IMR-90 (cell line): ENCODE data around the gene ZGRF1. TPM values are rescaled to one million over a fixed set of nuclear protein-coding genes. Genes with fewer than 3 reads are reported as not detected.

Experiments used
- ATAC-seq: fragments of 200-7000 bp; cut with Tn5 transposase; 2 replicates; pipeline ENCODE4 v1.9.1; 2020; ENCODE audit warnings: low read depth, mild to moderate bottlenecking, moderate library complexity
- BruUV-seq: library from RNA; stranded (reverse); fragments of 400-500 nt; replicated peaks from 2 replicates; lab custom pipeline; 2021; lab: Mats Ljungman, UMichigan
- CTCF ChIA-PET: fragments of 300-600 bp; formaldehyde crosslinking; extraction: SDS; loops from one replicate; lab custom pipeline; 2021; ENCODE audit warnings: antibody characterized with exemption; lab: Yijun Ruan, JAX
- POLR2A ChIA-PET: fragments of 300-600 bp; sonication (Branson Sonifier 250); formaldehyde crosslinking; loops from one replicate; lab custom pipeline; 2022; ENCODE audit warnings: antibody characterized with exemption; ENCODE audit not compliant: unreplicated experiment; lab: Charles Lee
- DNase-seq: peaks from one replicate; pipeline ENCODE4 v3.0.0; 2013
- H2AFZ ChIP-seq: replicated peaks from 2 replicates; pipeline ENCODE3; 2013; ENCODE audit warnings: low read length, mild to moderate bottlenecking; ENCODE audit not compliant: poor library complexity
- H2AK5ac ChIP-seq: 2 replicates; pipeline ENCODE4 v1.6.1; 2013; ENCODE audit warnings: low read depth, low read length, inconsistent platforms
- H2AK9ac ChIP-seq: replicated peaks from 2 replicates; pipeline ENCODE3; 2013; ENCODE audit warnings: mild to moderate bottlenecking, low read depth, low read length, moderate library complexity; ENCODE audit not compliant: poor library complexity
- H2BK120ac ChIP-seq: 2 replicates; pipeline ENCODE4 v1.6.1; 2013; ENCODE audit warnings: low read depth, low read length, inconsistent platforms
- H2BK15ac ChIP-seq: 3 replicates; pipeline ENCODE4 v1.6.1; 2013; ENCODE audit warnings: low read depth, low read length, inconsistent platforms
- H2BK20ac ChIP-seq: 2 replicates; pipeline ENCODE4 v1.6.1; 2013; ENCODE audit warnings: low read depth, mild to moderate bottlenecking, inconsistent platforms, low read length, moderate library complexity
- H2BK5ac ChIP-seq: 2 replicates; pipeline ENCODE4 v1.6.1; 2013; ENCODE audit warnings: mild to moderate bottlenecking, low read depth, low read length, inconsistent platforms; ENCODE audit not compliant: poor library complexity, severe bottlenecking
- H3K14ac ChIP-seq: replicated peaks from 2 replicates; pipeline ENCODE4 v1.6.1; 2013; ENCODE audit warnings: low read depth, low read length, inconsistent platforms
- H3K18ac ChIP-seq: 2 replicates; pipeline ENCODE4 v1.6.1; 2013; ENCODE audit warnings: low read depth, low read length, control low read depth
- H3K23ac ChIP-seq: 2 replicates; pipeline ENCODE4 v1.6.1; 2013; ENCODE audit warnings: low read depth, low read length, inconsistent platforms
- H3K27ac ChIP-seq: 2 replicates; pipeline ENCODE4 v1.5.1; 2013; ENCODE audit warnings: mild to moderate bottlenecking, control low read depth, low read length; ENCODE audit not compliant: insufficient read depth
- H3K27me3 ChIP-seq: 2 replicates; pipeline ENCODE4 v1.6.1; 2013; ENCODE audit warnings: low read length; ENCODE audit not compliant: control insufficient read depth, insufficient read depth
- H3K36me3 ChIP-seq: 2 replicates; pipeline ENCODE4 v1.6.1; 2013; ENCODE audit warnings: low read length, mixed read lengths; ENCODE audit not compliant: control insufficient read depth, insufficient read depth
- H3K4ac ChIP-seq: 2 replicates; pipeline ENCODE4 v1.6.1; 2013; ENCODE audit warnings: low read depth, low read length, inconsistent platforms
- H3K4me1 ChIP-seq: 2 replicates; pipeline ENCODE4 v1.6.1; 2013; ENCODE audit warnings: low read length, mixed read lengths; ENCODE audit not compliant: control insufficient read depth, insufficient read depth
- H3K4me2 ChIP-seq: 2 replicates; pipeline ENCODE4 v1.6.1; 2013; ENCODE audit warnings: low read depth, mild to moderate bottlenecking, control low read depth, low read length, moderate library complexity
- H3K4me3 ChIP-seq: 2 replicates; pipeline ENCODE4 v1.5.1; 2013; ENCODE audit warnings: low read depth, mild to moderate bottlenecking, control low read depth, low read length, moderate library complexity; ENCODE audit not compliant: insufficient read depth
- H3K56ac ChIP-seq: 2 replicates; pipeline ENCODE4 v1.6.1; 2013; ENCODE audit warnings: low read length, inconsistent platforms; ENCODE audit not compliant: insufficient read depth; ENCODE audit errors: extremely low read depth
- H3K79me1 ChIP-seq, 2 experiments: 2 replicates each; pipeline ENCODE4 v1.6.1; 2013; ENCODE audit warnings: low read length in 2 of 2, inconsistent platforms in 1 of 2, low read depth in 1 of 2
- H3K9ac ChIP-seq: 2 replicates; pipeline ENCODE4 v1.6.1; 2013; ENCODE audit warnings: low read depth, low read length, control low read depth
- H3K9me1 ChIP-seq: 2 replicates; pipeline ENCODE4 v1.6.1; 2013; ENCODE audit warnings: low read length, inconsistent platforms; ENCODE audit not compliant: insufficient read depth
- H3K9me3 ChIP-seq: 2 replicates; pipeline ENCODE4 v1.6.1; 2013; ENCODE audit warnings: low read length; ENCODE audit not compliant: control insufficient read depth, insufficient read depth
- H4K20me1 ChIP-seq: 2 replicates; pipeline ENCODE4 v1.6.1; 2013; ENCODE audit warnings: low read length, inconsistent platforms; ENCODE audit not compliant: insufficient read depth
- H4K5ac ChIP-seq: 2 replicates; pipeline ENCODE4 v1.6.1; 2013; ENCODE audit warnings: mild to moderate bottlenecking, low read depth, low read length, control low read depth
- H4K8ac ChIP-seq, 2 experiments: 2 replicates each; pipeline ENCODE4 v1.6.1; 2013; ENCODE audit warnings: low read depth in 2 of 2, low read length in 2 of 2, control low read depth in 1 of 2, inconsistent platforms in 1 of 2
- H4K91ac ChIP-seq: 2 replicates; pipeline ENCODE4 v1.6.1; 2013; ENCODE audit warnings: low read depth, low read length, inconsistent platforms; ENCODE audit not compliant: insufficient read depth
- CEBPB ChIP-seq: IDR thresholded peaks from 2 replicates; pipeline ENCODE4 v1.6.1; 2012; ENCODE audit warnings: low read depth, low read length, improper control_type of control experiment
- MAFK ChIP-seq: IDR thresholded peaks from 2 replicates; pipeline ENCODE4 v1.6.1; 2012; ENCODE audit warnings: low read depth, low read length, improper control_type of control experiment
- MAZ ChIP-seq: IDR thresholded peaks from 2 replicates; pipeline ENCODE4 v1.6.1; 2012; ENCODE audit warnings: low read depth, mild to moderate bottlenecking, low read length, improper control_type of control experiment, moderate library complexity, borderline replicate concordance
- MXI1 ChIP-seq: IDR thresholded peaks from 2 replicates; pipeline ENCODE4 v1.6.1; 2012; ENCODE audit warnings: low read depth, mild to moderate bottlenecking, low read length, moderate library complexity, borderline replicate concordance
- NFE2L2 ChIP-seq: fragments of 150-350 bp; IDR thresholded peaks from 2 replicates; pipeline ENCODE4 v1.6.1; 2016; ENCODE audit warnings: low read depth, mild to moderate bottlenecking, low read length
- POLR2A ChIP-seq: IDR thresholded peaks from 2 replicates; pipeline ENCODE4 v1.6.1; 2012; ENCODE audit warnings: mild to moderate bottlenecking, low read depth, low read length
- RAD21 ChIP-seq: IDR thresholded peaks from 2 replicates; pipeline ENCODE4 v1.6.1; 2012; ENCODE audit warnings: low read length, improper control_type of control experiment
- RCOR1 ChIP-seq: IDR thresholded peaks from 2 replicates; pipeline ENCODE4 v1.6.1; 2012; ENCODE audit warnings: mild to moderate bottlenecking, low read length, improper control_type of control experiment; ENCODE audit not compliant: insufficient replicate concordance
- RFX5 ChIP-seq: IDR thresholded peaks from 2 replicates; pipeline ENCODE4 v1.8.0; 2012; ENCODE audit warnings: low read depth, mild to moderate bottlenecking, low read length, moderate library complexity
- SMC3 ChIP-seq: fragments of 150-350 bp; IDR thresholded peaks from 2 replicates; pipeline ENCODE4 v1.6.1; 2016; ENCODE audit warnings: low read depth, mild to moderate bottlenecking, antibody characterized with exemption, low read length, moderate library complexity
- WGBS, 2 experiments: methylation state at CpG; one replicate each; pipeline versions ENCODE4 v1.1.5 to v1.1.7; 2013; ENCODE audit warnings: missing lambda C conversion rate in 2 of 2; ENCODE audit not compliant: insufficient read length in 1 of 2; ENCODE audit errors: extremely low coverage in 2 of 2; 5-methylcytosine and 5-hydroxymethylcytosine counted together
- dilution Hi-C: fragments of 300-500 bp; cut with HindIII; formaldehyde crosslinking; loops from one replicate; pipeline ENCODE4 v1.14.3; 2018; ENCODE audit warnings: low sequenced_read_pairs; ENCODE audit not compliant: unreplicated experiment
- in situ Hi-C: fragments of 300-500 bp; cut with MboI; formaldehyde crosslinking; loops from 3 replicates; pipeline ENCODE4 v1.14.3; 2019; ENCODE audit warnings: low sequenced_read_pairs, inconsistent platforms, mixed read lengths
- intact Hi-C: fragments of 100-400 bp; cut with micrococcal nuclease; formaldehyde crosslinking; loops from 2 replicates; pipeline ENCODE4 v1.10.0; 2022
- polyA plus RNA-seq, 3 experiments: library from polyadenylated mRNA; depleted of rRNA; stranded (reverse); fragments of >200 nt; gene quantifications; 2 replicates each; pipeline ENCODE4 v1.2.3, GENCODE V29; 2012; ENCODE audit warnings: low replicate concordance in 1 of 3
- total RNA-seq: library from RNA; depleted of rRNA; stranded (reverse); fragments of >200 nt; gene quantifications from 2 replicates; pipeline ENCODE4 v1.2.3, GENCODE V29; 2012
- TF ChIP-seq, protein P1 (sequence below): fragments of 150-350 bp; IDR thresholded peaks from 2 replicates; pipeline ENCODE4 v1.6.1; 2017; ENCODE audit warnings: mild to moderate bottlenecking, antibody characterized with exemption, low read length, low read depth
- TF ChIP-seq, protein P2 (sequence below): conservative IDR thresholded peaks from 2 replicates; pipeline ENCODE4 v1.5.1; 2012; ENCODE audit warnings: mild to moderate bottlenecking, low read depth, low read length, improper control_type of control experiment
- TF ChIP-seq, protein P3 (sequence below): fragments of 150-350 bp; IDR thresholded peaks from 2 replicates; pipeline ENCODE4 v1.6.1; 2016; ENCODE audit warnings: low read depth, mild to moderate bottlenecking, low read length, moderate library complexity, borderline replicate concordance

The ZGRF1 gene
- total and polyA plus RNA-seq, 2 of the 4 experiments (the other 2 are of a cell fraction) = 2.8 to 5.6 TPM

DNA sequence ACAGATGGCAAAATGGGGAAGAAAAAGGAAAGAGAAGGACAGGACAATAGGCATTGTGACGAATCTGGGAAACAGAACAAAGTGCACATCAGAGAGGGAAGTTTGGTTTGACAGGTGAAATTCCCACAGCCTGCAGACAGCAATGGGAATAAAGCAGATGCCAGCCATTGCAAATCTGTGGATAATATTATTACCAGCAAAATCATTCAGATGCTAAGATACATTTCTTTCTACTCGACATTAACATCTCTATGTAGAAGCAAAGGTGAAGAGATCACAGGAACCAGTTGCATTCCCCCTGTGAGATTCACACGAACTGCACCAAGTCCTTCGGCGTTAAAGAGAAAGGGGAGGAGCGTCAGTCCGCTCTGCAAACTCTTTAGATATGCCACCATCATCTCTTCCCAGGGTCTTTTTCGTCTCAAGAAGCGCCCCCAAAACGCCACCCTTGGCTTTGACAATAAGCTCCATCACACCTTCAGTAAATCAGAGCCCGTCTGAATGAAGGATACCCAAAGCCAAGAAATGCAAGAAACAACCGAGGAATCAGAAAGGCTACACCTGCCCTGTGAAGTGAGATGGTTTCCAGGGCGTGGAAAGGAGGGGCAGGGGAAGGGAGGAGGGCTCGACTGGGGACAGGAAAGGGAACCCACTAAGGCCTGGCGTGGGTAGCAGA is 122.6 kb downstream of the ZGRF1 start:
- no peak overlapping the region for H3K18ac ChIP-seq
- ATAC-seq = no peak
- H2BK120ac ChIP-seq = no peak overlapping the region
- H3K36me3 ChIP-seq = no peaks in the 10 kb centered on the region
- no peak overlapping the region for H3K27ac ChIP-seq
- no peak overlapping the region for H2BK20ac ChIP-seq
- H3K4me3 ChIP-seq = no peak overlapping the region
- in situ Hi-C loops = no loop called here
- CTCF ChIA-PET = no interaction called here
- dilution Hi-C loops = no loop called here
- no peak overlapping the region for H2BK5ac ChIP-seq
- H2AK9ac ChIP-seq = peak overlapping the region; percentile 46
- H2AK5ac ChIP-seq = no peak overlapping the region
- no peak overlapping the region for H3K23ac ChIP-seq
- TF ChIP-seq MAFK (no peak), RAD21 (no peak), CEBPB (no peak), MXI1 (no peak), SMC3 (no peak), MAZ (no peak), RCOR1 (no peak), POLR2A (no peak), RFX5 (no peak), NFE2L2 (no peak)
- TF ChIP-seq, protein P1, sequence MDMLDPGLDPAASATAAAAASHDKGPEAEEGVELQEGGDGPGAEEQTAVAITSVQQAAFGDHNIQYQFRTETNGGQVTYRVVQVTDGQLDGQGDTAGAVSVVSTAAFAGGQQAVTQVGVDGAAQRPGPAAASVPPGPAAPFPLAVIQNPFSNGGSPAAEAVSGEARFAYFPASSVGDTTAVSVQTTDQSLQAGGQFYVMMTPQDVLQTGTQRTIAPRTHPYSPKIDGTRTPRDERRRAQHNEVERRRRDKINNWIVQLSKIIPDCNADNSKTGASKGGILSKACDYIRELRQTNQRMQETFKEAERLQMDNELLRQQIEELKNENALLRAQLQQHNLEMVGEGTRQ = no peak
- TF ChIP-seq, protein P2, sequence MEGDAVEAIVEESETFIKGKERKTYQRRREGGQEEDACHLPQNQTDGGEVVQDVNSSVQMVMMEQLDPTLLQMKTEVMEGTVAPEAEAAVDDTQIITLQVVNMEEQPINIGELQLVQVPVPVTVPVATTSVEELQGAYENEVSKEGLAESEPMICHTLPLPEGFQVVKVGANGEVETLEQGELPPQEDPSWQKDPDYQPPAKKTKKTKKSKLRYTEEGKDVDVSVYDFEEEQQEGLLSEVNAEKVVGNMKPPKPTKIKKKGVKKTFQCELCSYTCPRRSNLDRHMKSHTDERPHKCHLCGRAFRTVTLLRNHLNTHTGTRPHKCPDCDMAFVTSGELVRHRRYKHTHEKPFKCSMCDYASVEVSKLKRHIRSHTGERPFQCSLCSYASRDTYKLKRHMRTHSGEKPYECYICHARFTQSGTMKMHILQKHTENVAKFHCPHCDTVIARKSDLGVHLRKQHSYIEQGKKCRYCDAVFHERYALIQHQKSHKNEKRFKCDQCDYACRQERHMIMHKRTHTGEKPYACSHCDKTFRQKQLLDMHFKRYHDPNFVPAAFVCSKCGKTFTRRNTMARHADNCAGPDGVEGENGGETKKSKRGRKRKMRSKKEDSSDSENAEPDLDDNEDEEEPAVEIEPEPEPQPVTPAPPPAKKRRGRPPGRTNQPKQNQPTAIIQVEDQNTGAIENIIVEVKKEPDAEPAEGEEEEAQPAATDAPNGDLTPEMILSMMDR = no peak
- TF ChIP-seq, protein P3, sequence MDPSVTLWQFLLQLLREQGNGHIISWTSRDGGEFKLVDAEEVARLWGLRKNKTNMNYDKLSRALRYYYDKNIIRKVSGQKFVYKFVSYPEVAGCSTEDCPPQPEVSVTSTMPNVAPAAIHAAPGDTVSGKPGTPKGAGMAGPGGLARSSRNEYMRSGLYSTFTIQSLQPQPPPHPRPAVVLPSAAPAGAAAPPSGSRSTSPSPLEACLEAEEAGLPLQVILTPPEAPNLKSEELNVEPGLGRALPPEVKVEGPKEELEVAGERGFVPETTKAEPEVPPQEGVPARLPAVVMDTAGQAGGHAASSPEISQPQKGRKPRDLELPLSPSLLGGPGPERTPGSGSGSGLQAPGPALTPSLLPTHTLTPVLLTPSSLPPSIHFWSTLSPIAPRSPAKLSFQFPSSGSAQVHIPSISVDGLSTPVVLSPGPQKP = no peak
- no peak overlapping the region for H4K8ac ChIP-seq
- no peaks in the 10 kb centered on the region for H4K20me1 ChIP-seq
- no peak overlapping the region for H3K4ac ChIP-seq
- H3K79me1 ChIP-seq = no peaks in the 10 kb centered on the region
- BruUV-seq = no TSS peak
- no peak overlapping the region for H2AFZ ChIP-seq
- no peak overlapping the region for H3K14ac ChIP-seq
- H3K9me1 ChIP-seq = no peaks in the 10 kb centered on the region
- no peak overlapping the region for H2BK15ac ChIP-seq
- POLR2A ChIA-PET = no interaction called here
- H3K27me3 ChIP-seq = peaks cover 88% of the 10 kb centered on the region
- H3K4me2 ChIP-seq = no peak overlapping the region
- H4K91ac ChIP-seq = no peak overlapping the region
- DNase-seq = no peak
- H4K5ac ChIP-seq = no peak overlapping the region
- H3K56ac ChIP-seq = no peak overlapping the region
- H3K9ac ChIP-seq = no peak overlapping the region
- intact Hi-C loops = no loop called here
- peaks cover 8% of the 10 kb centered on the region; the same call in 1 of the 2 replicates for H3K9me3 ChIP-seq
- no CpG with 5 or more reads among the region's 15 CpGs for WGBS, 2 experiments
- peaks cover 4% of the 10 kb centered on the region; the same call in 1 of the 2 replicates for H3K4me1 ChIP-seq
